Measurements from ENCODE around the gene POLR2J3. TPM values are rescaled to one million over a fixed set of nuclear protein-coding genes. Genes with fewer than 3 reads are reported as not detected.
"Not testable (repeated sequence)": the region's sequence is repeated elsewhere in the genome, so short reads cannot be mapped to it uniquely, and the experiment has no call there.

The POLR2J3 gene
- total RNA-seq, 1 donor from 2014 or later, result 27.0 TPM

- not testable (repeated sequence) for DNase-seq (ENCODE audit: low spot score)
Measured at GRCh38 chr7:102520797-102521196, 51.6 kb downstream of the POLR2J3 start.

DNA sequence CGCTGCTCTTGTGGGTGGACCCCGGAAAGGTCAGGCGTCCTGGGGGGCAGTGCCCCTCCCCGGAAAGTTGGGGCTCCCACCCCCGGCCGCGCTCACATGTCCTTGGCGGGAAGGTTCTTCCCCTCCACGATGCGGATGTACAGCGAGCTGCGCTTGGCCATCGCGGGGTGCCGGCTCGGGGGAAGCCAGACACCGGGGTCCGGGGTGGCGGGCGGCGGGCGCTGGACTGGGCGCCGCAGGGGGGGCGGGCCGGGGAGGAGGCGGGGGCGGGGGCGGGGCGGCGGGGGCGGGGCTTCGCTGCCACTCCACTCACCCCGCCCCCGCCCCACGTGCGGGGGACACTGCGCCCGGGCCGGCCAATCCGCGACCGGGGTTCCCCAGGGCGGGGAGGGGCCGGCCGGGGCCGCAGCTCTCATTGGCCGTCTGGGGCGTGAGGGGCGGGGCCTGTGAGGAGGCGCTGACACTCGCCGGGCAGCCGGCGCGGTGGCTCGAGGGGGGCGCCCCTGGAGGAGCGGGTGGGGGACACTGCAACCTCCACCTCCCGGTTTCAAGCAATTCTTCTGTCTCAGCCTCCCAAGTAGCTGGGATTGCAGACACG, 54.7 kb downstream of the POLR2J3 start, which contains the start of gene RASA4B:
Gene RASA4B, minus strand, starts transcription at position 228 of the 598 bp plus-strand sequence. Its CDS starts 67 bp downstream, at position 161.
- not testable (repeated sequence) for DNase-seq (ENCODE audit: low spot score)

Other genes with a start within 250 kb of the POLR2J3 start
- gene SPDYE6, start 216.1 kb downstream of the POLR2J3 start, total RNA-seq (ENCODE audit: insufficient read depth, low replicate concordance), result not detected
- gene PRKRIP1, start 176.2 kb downstream of the POLR2J3 start, total RNA-seq (ENCODE audit: insufficient read depth, low replicate concordance), result 21.2 TPM
- 3.6 TPM for gene ORAI2, start 139.0 kb downstream of the POLR2J3 start, total RNA-seq (ENCODE audit: insufficient read depth, low replicate concordance)
- 32.0 TPM for gene ALKBH4, start 107.7 kb downstream of the POLR2J3 start, total RNA-seq (ENCODE audit: insufficient read depth, low replicate concordance)
- 14.0 TPM for gene LRWD1, start 107.6 kb downstream of the POLR2J3 start, total RNA-seq (ENCODE audit: insufficient read depth, low replicate concordance)
- 5.5 TPM for gene POLR2J, start 93.7 kb downstream of the POLR2J3 start, total RNA-seq (ENCODE audit: insufficient read depth, low replicate concordance)
- gene RASA4B, start 54.8 kb downstream of the POLR2J3 start, total RNA-seq (ENCODE audit: insufficient read depth, low replicate concordance), result 1.4 TPM
- gene UPK3BL2, start 28.9 kb downstream of the POLR2J3 start, total RNA-seq (ENCODE audit: insufficient read depth, low replicate concordance), result 21.9 TPM
- gene SPDYE2, start 21.4 kb downstream of the POLR2J3 start, total RNA-seq (ENCODE audit: insufficient read depth, low replicate concordance), result 2.6 TPM
- gene RASA4, start 44.2 kb upstream of the POLR2J3 start, total RNA-seq (ENCODE audit: insufficient read depth, low replicate concordance), result 9.9 TPM
- 142 TPM for gene UPK3BL1, start 70.2 kb upstream of the POLR2J3 start, total RNA-seq (ENCODE audit: insufficient read depth, low replicate concordance)
- gene SPDYE2B, start 77.7 kb upstream of the POLR2J3 start, total RNA-seq (ENCODE audit: insufficient read depth, low replicate concordance), result 2.6 TPM
- 6.0 TPM for gene POLR2J2, start 99.1 kb upstream of the POLR2J3 start, total RNA-seq (ENCODE audit: insufficient read depth, low replicate concordance)
- gene FAM185A, start 176.4 kb upstream of the POLR2J3 start, total RNA-seq (ENCODE audit: insufficient read depth, low replicate concordance), result 39.5 TPM